T-helper 17 cell (primary cell): ENCODE results near the gene TNFRSF18. TPM values are rescaled to one million over a fixed set of nuclear protein-coding genes. Genes with fewer than 3 reads are reported as not detected.
A peak's percentile ranks its signal among the peaks of the same experiment; 100 is the strongest.

ENCODE experiments used
- ATAC-seq: fragments of 150-1000 bp; cut with Tn5 transposase; 2 replicates; pipeline ENCODE4 v1.10.0; 2021; ENCODE audit warnings: mild to moderate bottlenecking, moderate library complexity
- DNase-seq, 3 donors: peaks; one replicate each; pipeline versions ENCODE4 v3.0.0 to v3.0.0-alpha.2; 2020 to 2021
- H3K9me3 ChIP-seq: one replicate; pipeline ENCODE4 v1.7.0; 2013; ENCODE audit warnings: low read length, mild to moderate bottlenecking; ENCODE audit not compliant: control insufficient read depth, poor library complexity, severe bottlenecking
- H3K27ac Mint-ChIP-seq: one replicate; pipeline ENCODE4 v1.8.0; 2022; ENCODE audit warnings: mild to moderate bottlenecking, moderate library complexity, mixed read lengths
- H3K27me3 Mint-ChIP-seq: one replicate; pipeline ENCODE4 v1.8.0; 2022; ENCODE audit warnings: mixed read lengths
- H3K36me3 Mint-ChIP-seq: one replicate; pipeline ENCODE4 v1.8.0; 2022; ENCODE audit warnings: low read depth, mixed read lengths
- H3K4me1 Mint-ChIP-seq: one replicate; pipeline ENCODE4 v1.8.0; 2022; ENCODE audit warnings: mild to moderate bottlenecking, mixed read lengths
- H3K4me3 Mint-ChIP-seq: one replicate; pipeline ENCODE4 v1.8.0; 2022; ENCODE audit warnings: mild to moderate bottlenecking, moderate library complexity, mixed read lengths
- total RNA-seq, 4 donors: library from RNA in 2 of 4; stranded (reverse) in 2 of 4; gene quantifications; one replicate each; pipeline ENCODE4 v1.2.3 and lab custom pipeline; 2022 to 2026

Gene TNFRSF18
- total RNA-seq, 2 donors from 2014 or later, result 47.9 to 80.4 TPM

DNA sequence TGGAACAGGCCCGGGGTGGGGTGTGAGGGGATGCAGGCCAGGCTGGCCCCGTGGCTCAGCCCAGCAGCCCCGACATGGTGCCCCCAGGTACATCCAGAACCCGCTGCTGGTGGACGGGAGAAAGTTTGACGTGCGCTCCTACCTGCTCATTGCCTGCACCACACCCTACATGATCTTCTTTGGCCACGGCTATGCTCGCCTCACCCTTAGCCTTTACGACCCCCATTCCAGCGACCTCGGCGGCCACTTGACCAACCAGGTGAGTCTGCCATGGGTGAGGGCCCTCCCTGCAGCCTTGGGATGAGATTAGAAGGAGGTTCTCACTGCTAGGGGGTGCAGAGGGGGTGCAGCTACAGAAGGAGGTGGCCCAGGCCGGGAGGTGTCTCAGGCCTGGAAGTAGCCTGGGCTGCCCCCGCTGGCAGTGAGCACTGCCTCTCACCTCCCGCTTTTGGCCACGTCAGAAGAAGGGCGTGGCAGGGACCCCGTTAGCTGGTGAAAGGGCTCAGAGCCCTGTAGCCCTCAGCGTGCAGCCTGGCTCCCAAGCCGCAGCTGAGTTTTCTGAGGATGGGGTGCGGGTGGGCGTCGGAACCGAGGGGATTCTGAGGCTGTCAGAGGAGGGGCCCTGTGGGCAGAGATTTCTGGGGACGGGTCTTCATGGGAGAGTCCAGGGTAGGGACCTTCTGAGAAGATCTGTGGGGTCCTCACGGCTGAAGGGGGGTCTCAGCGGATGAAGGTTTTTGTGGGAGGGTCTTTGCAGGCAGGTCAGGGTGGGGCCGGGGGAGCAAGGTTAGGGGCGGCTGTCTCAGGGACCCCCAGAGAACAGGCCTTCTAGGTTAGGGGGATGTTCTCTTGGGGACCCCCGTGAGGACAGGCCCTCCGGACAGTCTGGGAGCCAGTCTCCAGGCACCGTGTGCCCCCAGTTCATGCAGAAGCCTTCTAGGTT, 22.3 kb downstream of the TNFRSF18 start:
- peak overlapping the region; percentile 67 for H3K4me3 Mint-ChIP-seq
- DNase-seq, result peak in 2 of 3 donors; percentile 3 to 8
- peak overlapping the region; percentile 14 for H3K27ac Mint-ChIP-seq

GRCh38 chr1:1183221-1183747, 23.1 kb downstream of the TNFRSF18 start:
- H3K36me3 Mint-ChIP-seq, result peaks cover 2% of the 10 kb centered on the region
- peak overlapping the region; percentile 67 for H3K4me3 Mint-ChIP-seq
- H3K27ac Mint-ChIP-seq, result peak overlapping the region; percentile 14
- DNase-seq (peak in 2 of 3 donors; percentile 4 to 6), ATAC-seq (no peak)
- H3K9me3 ChIP-seq, result no peaks in the 10 kb centered on the region
- H3K4me1 Mint-ChIP-seq, result peaks cover 15% of the 10 kb centered on the region
- H3K27me3 Mint-ChIP-seq, result peaks cover 4% of the 10 kb centered on the region

More for the DNA sequence above, 22.3 kb downstream of the TNFRSF18 start:
- H3K9me3 ChIP-seq, result no peaks in the 10 kb centered on the region
- Mint-ChIP-seq H3K4me1 (peaks cover 15% of the 10 kb centered on the region), H3K36me3 (peaks cover 2% of the 10 kb centered on the region), H3K27me3 (peaks cover 4% of the 10 kb centered on the region)
- no peak for ATAC-seq

DNA sequence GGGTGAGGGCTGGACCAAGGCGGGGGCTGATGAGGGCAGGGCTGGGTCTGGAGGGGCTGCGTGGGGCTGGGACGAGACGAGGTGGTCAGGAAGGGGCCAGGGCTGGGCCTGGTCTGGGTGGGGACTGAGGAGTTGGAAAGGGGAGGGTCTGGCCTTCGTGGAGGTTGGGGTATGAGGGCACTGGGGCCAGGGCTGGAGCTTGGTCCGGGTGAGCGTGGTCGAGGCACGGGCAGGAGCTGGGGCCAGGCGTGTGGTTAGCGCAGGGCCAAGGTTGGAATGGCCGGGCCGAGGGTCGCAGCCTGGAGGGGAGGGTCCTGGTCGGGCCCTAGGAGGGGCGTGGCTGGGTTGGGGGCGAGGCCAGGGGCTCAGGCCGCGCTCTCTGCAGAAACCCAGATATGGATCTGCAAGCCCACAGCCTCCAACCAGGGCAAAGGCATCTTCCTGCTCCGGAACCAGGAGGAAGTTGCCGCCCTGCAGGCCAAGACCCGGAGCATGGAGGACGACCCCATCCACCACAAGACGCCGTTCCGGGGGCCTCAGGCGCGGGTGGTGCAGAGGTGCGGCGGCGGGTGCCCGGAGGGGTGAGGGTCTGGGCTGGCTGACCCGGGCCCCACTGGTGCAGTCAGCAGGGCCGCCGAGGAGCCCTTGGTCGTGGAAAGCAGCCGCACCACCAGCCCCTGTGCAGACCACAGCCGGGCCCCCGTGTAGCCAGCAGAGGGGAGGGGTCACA, 23.7 kb downstream of the TNFRSF18 start:
- Mint-ChIP-seq H3K4me3 (peak overlapping the region; percentile 62), H3K27ac (peak overlapping the region; percentile 57), H3K4me1 (peaks cover 15% of the 10 kb centered on the region), H3K36me3 (peaks cover 2% of the 10 kb centered on the region), H3K27me3 (peaks cover 4% of the 10 kb centered on the region)
- DNase-seq, result peak in 2 of 3 donors; percentile 4 to 9
- H3K9me3 ChIP-seq, result no peaks in the 10 kb centered on the region
- peak; percentile 39 for ATAC-seq

GRCh38 chr1:1181938-1182410, 24.4 kb downstream of the TNFRSF18 start:
- H3K4me3 Mint-ChIP-seq, result peak overlapping the region; percentile 62
- peaks cover 3% of the 10 kb centered on the region for H3K36me3 Mint-ChIP-seq
- H3K9me3 ChIP-seq, result no peaks in the 10 kb centered on the region
- peak overlapping the region; percentile 57 for H3K27ac Mint-ChIP-seq
- DNase-seq (no peak), ATAC-seq (no peak)
- peaks cover 17% of the 10 kb centered on the region for H3K4me1 Mint-ChIP-seq
- peaks cover 6% of the 10 kb centered on the region for H3K27me3 Mint-ChIP-seq

- no peaks in the 10 kb centered on the region for H3K9me3 ChIP-seq
- ATAC-seq (no peak), DNase-seq (peak in 1 of 3 donors; percentile 7)
- Mint-ChIP-seq H3K36me3 (peaks cover 5% of the 10 kb centered on the region), H3K4me3 (peak overlapping the region; percentile 62), H3K27ac (peak overlapping the region; percentile 57), H3K27me3 (peaks cover 9% of the 10 kb centered on the region), H3K4me1 (peaks cover 22% of the 10 kb centered on the region)
Measured at GRCh38 chr1:1181129-1181937, 25.1 kb downstream of the TNFRSF18 start.

- DNase-seq, result peak; percentile 3 to 9 (median 6)
- Mint-ChIP-seq H3K4me3 (no peak overlapping the region), H3K27ac (no peak overlapping the region), H3K4me1 (peaks cover 25% of the 10 kb centered on the region), H3K27me3 (peaks cover 9% of the 10 kb centered on the region), H3K36me3 (peaks cover 5% of the 10 kb centered on the region)
- no peaks in the 10 kb centered on the region for H3K9me3 ChIP-seq
- ATAC-seq, result no peak
Measured at GRCh38 chr1:1179983-1180861, 26.2 kb downstream of the TNFRSF18 start.

DNA sequence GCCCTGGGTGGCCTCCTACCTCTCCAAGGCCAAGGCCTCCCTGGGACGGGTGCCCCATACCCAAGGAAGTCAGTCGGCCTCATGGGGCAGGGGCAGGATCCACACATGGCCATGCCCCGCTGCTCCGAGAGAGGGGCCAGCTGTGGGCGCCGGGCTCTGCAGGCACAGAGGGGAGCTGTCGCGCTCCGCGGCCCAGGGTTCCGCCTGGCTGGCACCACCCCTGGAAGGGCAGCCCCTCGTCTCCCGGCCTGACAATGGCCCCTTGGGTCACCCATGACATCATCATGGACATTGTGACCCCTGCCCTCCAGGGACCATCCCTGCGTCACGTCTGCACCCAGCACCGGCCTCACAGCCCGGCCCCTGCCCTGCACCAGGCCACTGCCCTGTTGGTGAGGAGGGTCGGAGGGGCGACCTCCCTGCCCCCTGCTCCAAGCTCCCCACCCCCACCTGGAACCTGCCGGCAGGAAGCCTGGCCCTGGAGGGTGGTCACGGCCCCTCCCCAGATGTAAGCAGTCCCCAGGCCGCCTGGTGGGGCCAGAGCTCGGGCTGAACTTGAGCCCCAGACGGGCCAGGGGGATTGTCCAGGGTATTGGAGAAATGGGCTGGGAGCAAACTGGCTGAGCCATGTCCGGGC, 26.9 kb downstream of the TNFRSF18 start:
- Mint-ChIP-seq H3K27me3 (peaks cover 9% of the 10 kb centered on the region), H3K4me1 (peaks cover 25% of the 10 kb centered on the region), H3K27ac (no peak overlapping the region), H3K36me3 (peaks cover 5% of the 10 kb centered on the region), H3K4me3 (no peak overlapping the region)
- H3K9me3 ChIP-seq, result no peaks in the 10 kb centered on the region
- ATAC-seq (no peak), DNase-seq (peak in 1 of 3 donors; percentile 2)

DNA sequence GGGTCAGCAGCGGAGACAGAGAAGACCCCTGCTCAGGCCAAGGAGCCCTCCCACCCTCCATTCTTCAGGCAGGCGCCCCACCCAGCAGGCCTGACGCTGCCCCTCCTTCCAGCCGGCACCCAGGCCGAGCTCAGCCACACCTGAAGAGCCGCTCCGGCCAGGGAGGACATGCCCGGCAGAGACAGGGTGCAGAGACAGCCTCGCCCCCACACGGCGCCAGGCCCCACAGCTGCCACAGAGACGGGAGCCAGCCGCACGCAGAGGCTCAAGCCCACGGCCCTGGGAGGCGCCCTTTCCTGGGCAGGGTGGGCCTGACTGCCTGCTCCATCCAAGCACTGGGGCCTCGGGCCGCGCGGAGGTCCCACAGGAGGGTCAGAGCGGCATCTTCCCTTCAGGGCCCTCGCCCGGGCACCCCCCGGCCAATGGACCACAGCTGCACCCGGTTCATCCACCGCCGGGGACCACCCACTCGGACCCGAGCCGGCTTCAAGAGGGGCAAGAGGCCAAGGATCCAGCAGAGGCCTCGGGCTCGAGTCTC, 27.5 kb downstream of the TNFRSF18 start:
- DNase-seq (peak in 2 of 3 donors; percentile 3 to 8), ATAC-seq (no peak)
- no peaks in the 10 kb centered on the region for H3K9me3 ChIP-seq
- Mint-ChIP-seq H3K4me3 (no peak overlapping the region), H3K4me1 (peaks cover 25% of the 10 kb centered on the region), H3K27ac (no peak overlapping the region), H3K27me3 (peaks cover 9% of the 10 kb centered on the region), H3K36me3 (peaks cover 5% of the 10 kb centered on the region)

DNA sequence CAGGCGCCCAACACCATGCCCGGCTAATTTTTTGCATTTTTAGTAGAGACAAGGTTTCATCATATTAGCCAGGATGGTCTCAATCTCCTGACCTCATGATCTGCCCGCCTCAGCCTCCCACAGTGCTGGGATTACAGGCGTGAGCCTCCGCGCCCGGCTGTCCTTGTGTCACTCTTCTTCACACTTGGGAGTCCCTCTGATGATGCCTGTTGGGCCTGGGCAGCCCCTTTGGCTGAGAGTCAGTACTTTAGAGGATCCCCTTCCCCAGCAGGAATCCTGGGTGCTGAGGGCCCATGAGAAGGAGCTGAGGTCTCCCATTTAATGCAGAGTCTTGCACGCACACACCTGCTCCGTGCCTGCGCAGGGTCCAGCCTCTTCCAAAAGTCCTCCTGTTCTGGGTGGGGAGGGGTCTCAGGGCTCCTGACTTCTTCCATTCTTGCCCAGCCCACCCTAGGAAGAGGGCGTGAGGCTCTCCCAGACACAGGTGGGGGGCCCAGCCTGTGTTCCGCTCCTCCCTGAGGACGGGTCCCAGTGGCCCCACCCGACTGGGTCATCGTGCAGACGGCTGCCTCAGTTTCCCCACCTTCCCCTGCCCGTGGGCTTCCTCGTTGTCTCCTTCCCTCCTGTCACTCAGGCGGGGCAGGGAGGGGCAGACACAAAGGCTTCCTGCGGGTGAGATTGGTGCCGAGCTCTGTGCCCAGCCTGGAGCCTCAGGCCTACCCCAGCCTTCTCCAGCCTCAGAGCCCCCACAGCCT, 28.8 kb downstream of the TNFRSF18 start:
- H3K9me3 ChIP-seq, result no peaks in the 10 kb centered on the region
- Mint-ChIP-seq H3K4me1 (peaks cover 20% of the 10 kb centered on the region), H3K27me3 (peaks cover 9% of the 10 kb centered on the region), H3K36me3 (peaks cover 5% of the 10 kb centered on the region), H3K4me3 (no peak overlapping the region), H3K27ac (peak overlapping the region; percentile 80)
- DNase-seq (no peak), ATAC-seq (no peak)

GRCh38 chr1:1176931-1177330, 29.5 kb downstream of the TNFRSF18 start:
- H3K4me1 Mint-ChIP-seq, result peaks cover 19% of the 10 kb centered on the region
- ATAC-seq, result no peak
- peaks cover 9% of the 10 kb centered on the region for H3K27me3 Mint-ChIP-seq
- H3K9me3 ChIP-seq, result no peaks in the 10 kb centered on the region
- peak in 1 of 3 donors; percentile 3 for DNase-seq
- peaks cover 5% of the 10 kb centered on the region for H3K36me3 Mint-ChIP-seq
- H3K4me3 Mint-ChIP-seq, result no peak overlapping the region
- H3K27ac Mint-ChIP-seq, result peak overlapping the region; percentile 80
